GM19043 (cell line): ENCODE measurements around the gene LONRF2.
"Not testable (repeated sequence)": the region's sequence is repeated elsewhere in the genome, so short reads cannot be mapped to it uniquely, and the experiment has no call there.

Experiments
- ATAC-seq: cut with Tn5 transposase; IDR thresholded peaks from one replicate; pipeline ENCODE4 v1.9.1; 2021; ENCODE audit warnings: low read depth; ENCODE audit not compliant: unreplicated experiment

Gene LONRF2

DNA sequence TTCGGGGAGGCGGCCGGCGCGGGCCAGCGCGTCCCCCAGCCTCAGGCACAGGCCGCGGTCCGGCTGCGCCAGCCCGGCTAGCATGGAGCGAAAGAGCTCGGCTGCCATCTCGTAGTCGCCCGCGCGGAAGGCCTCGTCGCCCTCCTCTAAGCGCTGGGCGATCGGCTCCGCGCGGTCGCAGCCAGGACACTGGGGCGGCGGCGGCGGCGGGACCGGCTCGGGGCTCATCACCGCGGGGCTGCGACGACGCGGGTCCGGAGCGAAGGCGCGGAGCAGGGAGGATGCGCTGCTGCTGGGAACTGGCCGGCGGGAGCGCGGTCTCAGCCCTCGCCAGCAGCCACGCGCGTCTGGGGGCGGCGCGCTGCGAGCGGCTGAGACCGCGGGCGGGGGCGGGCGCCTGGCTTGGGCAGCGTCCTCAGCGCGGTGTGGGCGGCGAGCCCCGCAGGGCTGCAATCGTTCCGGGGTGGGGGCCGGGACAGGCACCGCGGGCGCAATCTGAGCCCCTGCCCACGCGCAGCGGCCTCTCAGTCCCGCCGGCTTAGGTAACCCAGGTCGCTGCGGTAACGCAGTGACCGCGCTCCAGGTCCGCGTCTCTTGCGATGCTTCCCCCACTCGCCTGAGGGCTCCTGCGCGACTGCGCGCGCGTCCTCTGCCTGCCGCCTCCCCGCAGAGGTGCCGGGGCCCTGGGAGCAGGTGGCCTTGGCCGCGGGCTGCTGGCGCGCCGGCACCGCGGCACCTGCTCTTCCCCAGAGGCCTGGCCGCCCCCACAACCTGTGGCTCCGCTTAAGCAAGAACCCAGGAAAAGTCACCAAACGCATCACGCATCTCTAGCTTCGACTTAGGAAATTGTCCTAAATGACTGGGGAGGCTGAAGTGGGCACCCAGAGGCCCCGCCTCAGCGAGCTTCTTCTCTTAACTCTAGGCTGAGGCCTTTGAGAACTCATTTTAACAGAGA lies at the start of gene LONRF2:
TSS of gene LONRF2 (minus strand) at position 636 of the 955 bp plus-strand sequence. CDS start at position 228, 408 bp downstream.
- no peak for ATAC-seq

- ATAC-seq, result no peak
Measured at GRCh38 chr2:100367163-100367562, 44.9 kb upstream of the LONRF2 start.

DNA sequence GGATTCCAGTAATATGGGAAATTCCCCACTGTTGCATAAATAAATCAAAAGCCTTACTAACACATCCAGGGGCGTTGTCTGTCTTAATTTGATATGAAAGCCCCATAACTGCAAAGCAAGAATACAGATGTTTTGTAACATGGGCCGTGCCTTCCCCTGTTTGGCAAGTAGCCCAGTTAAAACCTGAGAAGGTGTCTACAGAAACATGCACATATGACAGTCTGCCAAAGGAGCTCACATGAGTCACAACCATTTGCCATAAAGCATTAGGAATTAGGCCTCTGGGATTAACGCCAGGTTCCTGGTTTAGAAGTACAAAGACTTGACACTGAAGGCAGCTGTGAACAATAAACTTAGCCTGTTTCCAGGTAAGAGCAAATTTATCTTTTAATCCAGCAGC lies 43.1 kb upstream of the LONRF2 start:
- ATAC-seq, result no peak

GRCh38 chr2:100362269-100362668 lies 40.0 kb upstream of the LONRF2 start:
- not testable (repeated sequence) for ATAC-seq

DNA sequence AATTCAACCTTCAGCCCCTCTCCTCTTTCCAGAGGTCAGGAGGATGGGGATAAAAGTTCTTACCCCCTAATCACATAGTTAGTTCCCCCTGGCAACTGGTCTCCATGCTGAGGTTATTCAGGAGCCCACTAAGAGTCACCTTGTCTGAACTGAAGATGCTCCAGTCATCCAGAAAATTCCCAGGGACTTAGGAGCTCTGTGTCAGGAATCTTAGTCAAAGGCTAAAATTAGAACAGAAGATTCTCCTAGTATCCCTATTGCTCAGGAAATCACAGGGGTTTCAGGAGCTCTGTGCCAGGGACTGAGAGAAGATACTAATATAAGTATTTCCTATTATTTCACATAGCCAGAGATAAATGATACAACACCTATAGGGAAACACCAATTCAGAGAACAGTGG lies 37.3 kb upstream of the LONRF2 start:
- no peak for ATAC-seq

DNA sequence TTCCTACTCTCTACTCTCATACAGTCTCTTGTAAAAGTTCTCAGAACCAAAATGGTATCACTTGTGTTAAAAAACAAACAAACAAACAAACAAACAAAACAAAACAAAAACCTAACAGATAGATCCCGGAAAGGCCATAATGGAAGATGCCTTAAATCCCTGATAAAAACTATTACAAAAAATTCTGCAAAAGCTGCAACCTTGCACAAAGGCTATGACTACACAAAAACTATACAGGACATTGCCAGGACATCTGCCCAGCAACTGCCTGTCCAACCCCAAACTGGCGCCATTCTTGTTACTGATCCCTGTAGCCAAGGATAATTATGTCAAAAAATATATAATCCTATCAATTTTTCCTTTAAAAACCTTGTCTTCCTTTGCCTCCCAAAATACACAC lies 36.3 kb upstream of the LONRF2 start:
- no peak for ATAC-seq

- no peak for ATAC-seq
Measured at GRCh38 chr2:100352521-100352920, 30.2 kb upstream of the LONRF2 start.

DNA sequence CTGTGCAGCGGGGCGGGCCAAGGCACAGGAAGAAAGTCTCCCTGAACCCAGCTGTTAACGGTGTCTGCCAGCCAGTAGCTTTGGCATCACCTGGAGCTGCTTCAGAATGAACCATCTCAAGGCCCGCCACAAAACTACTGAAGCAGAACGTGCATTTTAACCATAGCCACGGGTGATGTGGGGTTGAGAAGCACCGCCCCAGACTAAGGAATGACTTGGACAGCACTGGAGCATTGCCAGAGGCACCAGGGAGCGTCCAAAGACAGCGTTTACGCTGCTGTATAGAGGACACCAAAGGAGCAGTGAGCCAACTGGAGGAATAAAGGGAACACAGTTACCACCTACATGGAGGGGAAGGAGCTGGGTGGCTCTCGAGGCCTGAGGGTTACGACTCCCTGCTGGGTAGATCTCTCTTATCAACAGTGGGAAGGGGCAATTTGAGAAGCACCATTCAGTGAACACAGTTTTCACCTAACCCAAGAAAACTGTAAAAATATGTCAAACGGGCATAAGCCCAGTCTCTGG lies 28.4 kb upstream of the LONRF2 start:
- ATAC-seq, result no peak

GRCh38 chr2:100345144-100345543 lies 22.8 kb upstream of the LONRF2 start:
- ATAC-seq, result not testable (repeated sequence)

DNA sequence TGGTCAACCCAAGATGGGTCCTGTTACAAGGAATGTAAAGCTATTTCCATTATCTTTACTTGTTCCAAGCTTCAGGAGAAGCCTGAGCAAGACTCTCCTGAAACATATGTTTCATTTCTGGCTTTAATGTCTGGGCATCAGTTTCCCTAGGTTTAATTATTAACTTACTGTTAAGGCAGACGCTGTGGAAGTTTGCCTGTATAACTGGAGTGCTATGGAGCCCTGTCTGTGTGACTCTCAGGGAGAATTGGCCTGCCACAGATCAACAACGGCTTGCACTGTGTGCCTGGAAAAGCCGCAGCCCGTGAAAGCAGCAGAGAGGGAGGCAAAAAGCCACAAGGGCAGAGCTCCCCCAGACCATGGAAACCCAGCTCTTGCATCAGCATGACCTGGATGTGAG lies 22.1 kb upstream of the LONRF2 start:
- no peak for ATAC-seq

GRCh38 chr2:100342466-100342865 lies 20.2 kb upstream of the LONRF2 start:
- not testable (repeated sequence) for ATAC-seq

DNA sequence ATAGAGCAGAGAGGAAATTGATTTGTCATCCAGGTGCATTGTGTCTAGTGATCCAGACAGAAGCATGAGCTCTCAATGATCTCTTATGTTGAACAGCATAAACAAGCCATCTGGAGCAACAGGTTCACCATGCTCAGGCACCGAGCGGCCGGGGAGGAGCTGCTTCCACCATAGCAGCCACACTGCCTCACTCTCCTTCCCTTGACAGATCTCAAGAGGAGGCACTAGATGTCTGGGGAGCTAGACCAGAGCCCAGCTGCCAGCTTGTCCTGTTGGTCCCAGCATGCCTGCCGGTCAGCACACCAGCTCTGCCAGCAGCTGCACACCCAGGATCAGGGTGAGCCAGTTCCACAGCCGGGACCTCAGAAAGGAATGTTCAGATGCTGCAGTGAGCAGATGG lies 17.5 kb upstream of the LONRF2 start:
- no peak for ATAC-seq

DNA sequence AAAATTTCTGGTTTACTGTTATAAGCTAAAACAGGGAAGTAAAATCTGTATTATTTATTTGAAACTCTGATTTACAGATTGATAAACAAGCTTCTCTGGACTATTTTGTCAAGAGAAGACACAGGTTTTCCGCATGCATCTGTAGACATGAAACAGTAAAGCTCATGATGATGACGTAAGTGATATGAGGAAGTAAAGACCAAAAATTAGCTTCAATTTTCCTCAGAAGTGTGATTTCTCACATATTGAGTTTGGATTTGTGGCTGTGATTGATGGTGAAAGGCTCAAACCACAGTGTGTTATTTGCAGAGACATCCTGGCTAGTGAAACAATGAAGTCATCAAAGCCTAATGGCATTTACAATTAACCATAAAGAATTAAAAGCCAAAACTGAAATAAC lies 12.6 kb upstream of the LONRF2 start:
- ATAC-seq, result no peak

DNA sequence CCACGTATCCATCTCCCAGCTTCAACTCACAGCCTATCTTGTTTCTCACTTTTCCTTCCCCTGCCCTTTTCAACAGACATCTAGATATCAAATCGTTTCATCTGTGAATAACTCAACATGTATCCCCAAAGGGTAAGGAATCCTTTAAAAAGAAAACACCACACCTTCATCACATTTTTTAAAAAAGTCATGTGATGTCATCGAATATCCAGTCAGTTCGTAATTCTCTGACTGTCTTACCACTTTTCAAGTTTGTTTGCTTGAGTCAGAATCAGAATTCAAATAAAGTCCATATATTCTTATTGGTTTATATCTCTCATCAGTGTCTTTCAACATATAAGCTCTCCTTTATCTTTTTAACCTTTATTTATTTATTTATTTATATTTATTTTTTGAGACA lies 5.4 kb upstream of the LONRF2 start:
- ATAC-seq, result no peak

- ATAC-seq, result no peak
Measured at GRCh38 chr2:100321179-100321865, 979 bp downstream of the LONRF2 start.

DNA sequence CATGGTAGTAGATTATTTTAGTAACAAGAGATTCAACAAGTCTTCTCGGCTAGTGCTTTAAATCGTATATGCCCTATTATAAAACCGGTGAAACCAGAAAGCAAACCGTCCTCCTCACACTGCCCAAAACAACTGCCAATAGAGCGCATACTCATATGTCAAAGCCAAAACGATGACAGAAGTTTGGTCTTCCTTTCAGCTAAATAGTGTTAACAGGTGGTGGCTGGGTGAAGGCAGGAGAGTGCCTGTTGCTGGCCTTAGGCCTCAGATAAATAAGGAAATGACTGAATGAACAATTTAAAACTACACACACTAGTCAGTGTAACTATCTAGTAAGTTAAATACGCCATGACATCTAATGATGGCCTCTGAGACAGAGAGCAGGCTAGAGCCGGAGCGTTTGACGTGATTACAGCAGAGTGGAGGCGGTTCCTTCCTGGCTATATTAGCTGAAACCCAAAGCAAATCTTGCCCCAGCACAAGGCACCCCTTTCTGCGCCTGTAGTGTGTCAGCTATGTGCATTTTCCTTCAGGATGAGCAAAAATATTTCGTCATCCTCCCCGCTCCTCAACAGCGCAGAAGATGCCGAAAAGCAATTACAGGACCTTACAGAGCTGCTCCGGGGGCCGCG lies 1.6 kb downstream of the LONRF2 start:
- no peak for ATAC-seq

DNA sequence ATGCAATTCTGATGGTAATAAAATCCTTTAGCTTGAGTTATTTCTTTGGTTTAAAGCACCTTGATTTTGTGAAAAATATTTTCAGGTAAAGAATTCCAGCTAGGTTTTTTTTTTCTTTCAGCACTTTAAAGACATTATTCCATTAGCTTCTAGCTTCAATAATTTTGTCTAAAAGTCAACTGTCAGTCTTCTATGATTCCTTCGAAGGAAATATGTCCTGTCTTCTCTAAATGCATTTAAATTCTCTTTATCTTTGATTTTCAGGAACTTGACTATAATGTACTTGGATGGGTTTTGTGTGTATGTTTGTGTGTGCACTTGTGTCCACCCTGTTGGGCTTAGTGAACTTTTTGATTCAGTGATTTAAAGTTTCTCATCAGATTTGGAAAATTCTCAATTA lies 4.7 kb downstream of the LONRF2 start:
- no peak for ATAC-seq

DNA sequence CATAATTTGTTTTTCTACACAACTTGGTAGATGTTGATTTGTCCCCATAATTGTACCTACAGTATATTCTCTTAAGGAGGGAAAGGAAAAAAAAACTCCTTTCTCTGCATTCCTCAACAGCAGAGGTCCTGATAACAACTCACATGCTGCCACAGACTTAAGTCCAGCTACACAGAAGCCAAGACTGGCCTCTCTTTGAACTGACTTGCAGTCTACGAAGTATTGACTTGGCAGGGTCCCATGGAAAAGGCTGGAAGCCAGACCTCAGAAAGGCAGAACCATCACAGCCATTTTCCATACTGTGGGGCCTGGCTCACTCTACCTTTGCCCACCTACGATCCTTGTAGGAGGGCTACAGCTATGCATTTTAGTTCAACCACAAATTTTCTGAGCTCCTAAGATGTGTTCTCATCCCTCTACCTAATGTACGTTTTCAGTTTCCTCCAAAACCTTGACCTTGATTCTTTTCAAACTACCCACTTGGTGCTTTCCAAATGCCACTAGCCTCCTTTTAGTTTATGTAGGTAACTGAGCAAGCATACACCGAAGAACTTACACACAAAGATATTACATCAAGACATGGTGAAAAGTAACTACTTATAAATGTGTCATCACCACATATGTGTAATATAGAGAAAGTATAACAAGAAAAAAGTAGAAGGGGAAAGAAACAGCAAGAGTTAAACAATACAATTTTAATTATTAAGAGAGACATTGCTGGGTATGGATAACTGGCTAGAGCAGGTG lies 12.2 kb downstream of the LONRF2 start:
- ATAC-seq, result no peak

GRCh38 chr2:100309311-100309710 lies 13.0 kb downstream of the LONRF2 start:
- ATAC-seq, result no peak

DNA sequence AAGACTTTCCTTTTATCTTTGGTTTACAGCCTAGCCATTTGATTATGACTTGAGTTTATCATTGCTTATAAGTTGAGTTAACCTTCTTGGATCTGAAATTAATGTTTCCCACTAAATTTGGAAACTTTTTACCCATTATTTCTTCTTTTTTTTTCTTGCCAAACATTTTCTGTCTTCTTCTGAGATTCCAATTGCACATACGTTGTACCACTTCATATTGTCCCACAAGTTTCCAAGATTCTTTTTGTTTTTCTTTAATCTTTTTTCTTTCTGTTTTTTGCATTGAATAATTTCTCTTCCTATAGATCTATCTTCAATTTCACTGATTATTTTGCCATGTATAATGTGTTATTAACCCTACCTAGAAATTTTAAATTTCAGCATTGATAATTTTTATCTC lies 18.6 kb downstream of the LONRF2 start:
- ATAC-seq, result no peak

DNA sequence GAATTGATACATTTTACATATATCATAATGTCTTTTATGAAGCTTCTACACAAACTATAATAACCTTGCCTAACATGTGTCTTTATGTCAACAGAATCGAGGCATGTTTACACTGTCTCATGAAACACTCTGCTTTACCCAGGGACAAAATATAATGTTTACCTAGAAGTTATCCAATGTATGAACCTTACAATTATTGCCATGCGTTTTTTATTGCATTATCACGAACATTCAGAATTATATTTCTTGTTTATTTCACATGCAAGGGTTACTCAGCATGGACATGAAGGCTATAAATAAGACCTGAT lies 19.8 kb downstream of the LONRF2 start:
- ATAC-seq, result no peak
